Stimulated activated effector memory CD8-positive, alpha-beta T cell treated with anti-CD3 and anti-CD28 coated beads, Interleukin-12 subunit alpha, Interleukin-12 subunit beta, amount 100 ng/mL, for 72 hours (primary cell): Measurements from ENCODE around the gene FXYD7.
"Not testable (repeated sequence)": the region's sequence is repeated elsewhere in the genome, so short reads cannot be mapped to it uniquely, and the experiment has no call there.

Experiments
- ATAC-seq: fragments of 150-1000 bp; cut with Tn5 transposase; 2 replicates; pipeline ENCODE4 v1.10.0; 2021
- DNase-seq, 2 donors: peaks; one replicate each; pipeline ENCODE4 v3.0.0; 2021 to 2022; ENCODE audit warnings: low spot score in 2 of 2
- H3K27ac Mint-ChIP-seq: one replicate; pipeline ENCODE4 v1.8.0; 2022; ENCODE audit warnings: mild to moderate bottlenecking, mixed read lengths
- H3K36me3 Mint-ChIP-seq: one replicate; pipeline ENCODE4 v1.8.0; 2022; ENCODE audit warnings: mild to moderate bottlenecking, mixed read lengths
- H3K4me1 Mint-ChIP-seq: one replicate; pipeline ENCODE4 v1.8.0; 2022; ENCODE audit warnings: mixed read lengths
- H3K4me3 Mint-ChIP-seq: one replicate; pipeline ENCODE4 v1.8.0; 2022; ENCODE audit warnings: mild to moderate bottlenecking, mixed read lengths
- H3K9me3 Mint-ChIP-seq: one replicate; pipeline ENCODE4 v1.8.0; 2022; ENCODE audit warnings: mixed read lengths

Gene FXYD7

GRCh38 chr19:35129724-35130274, 13.3 kb upstream of the FXYD7 start:
- not testable (repeated sequence) for H3K4me3 Mint-ChIP-seq, H3K27ac Mint-ChIP-seq, DNase-seq

GRCh38 chr19:35130761-35131720, 12.0 kb upstream of the FXYD7 start:
- H3K4me3 Mint-ChIP-seq = no peak overlapping the region
- peaks cover 3% of the 10 kb centered on the region for H3K9me3 Mint-ChIP-seq
- no peak overlapping the region for H3K27ac Mint-ChIP-seq
- peaks cover 6% of the 10 kb centered on the region for H3K4me1 Mint-ChIP-seq
- ATAC-seq = no peak
- no peak for DNase-seq
- no peaks in the 10 kb centered on the region for H3K36me3 Mint-ChIP-seq

More at GRCh38 chr19:35129724-35130274, 13.3 kb upstream of the FXYD7 start:
- H3K4me1 Mint-ChIP-seq, H3K36me3 Mint-ChIP-seq, H3K9me3 Mint-ChIP-seq, ATAC-seq: not testable (repeated sequence)

- DNase-seq = no peak
- H3K36me3 Mint-ChIP-seq = no peaks in the 10 kb centered on the region
- no peak for ATAC-seq
- H3K4me3 Mint-ChIP-seq = no peak overlapping the region
- peaks cover 3% of the 10 kb centered on the region for H3K9me3 Mint-ChIP-seq
- peaks cover 10% of the 10 kb centered on the region for H3K4me1 Mint-ChIP-seq
- H3K27ac Mint-ChIP-seq = no peak overlapping the region
These were observed 10.8 kb upstream of the FXYD7 start for GRCh38 chr19:35132254-35132653.

- H3K27ac Mint-ChIP-seq = no peak overlapping the region
- peaks cover 14% of the 10 kb centered on the region for H3K4me1 Mint-ChIP-seq
- ATAC-seq (no peak), DNase-seq (no peak)
- H3K36me3 Mint-ChIP-seq = no peaks in the 10 kb centered on the region
- H3K9me3 Mint-ChIP-seq = peaks cover 3% of the 10 kb centered on the region
- no peak overlapping the region for H3K4me3 Mint-ChIP-seq
These were observed 9.2 kb upstream of the FXYD7 start for GRCh38 chr19:35133826-35134225.

- H3K4me1 Mint-ChIP-seq = peaks cover 14% of the 10 kb centered on the region
- DNase-seq (no peak), ATAC-seq (no peak)
- no peaks in the 10 kb centered on the region for H3K36me3 Mint-ChIP-seq
- peaks cover 3% of the 10 kb centered on the region for H3K9me3 Mint-ChIP-seq
- no peak within 1 kb of the TSS for H3K4me3 Mint-ChIP-seq
- no peak within 1 kb of the TSS for H3K27ac Mint-ChIP-seq
These were observed 8.3 kb upstream of the FXYD7 start, which contains the start of gene LGI4 for GRCh38 chr19:35134601-35135242. TSS of gene LGI4 (minus strand) at chr19:35135059. CDS start at chr19:35134680, 379 bp downstream.

- ATAC-seq (peak; percentile 81), DNase-seq (peak; percentile 68 to 86)
- Mint-ChIP-seq H3K4me3 (no peak overlapping the region), H3K4me1 (peaks cover 16% of the 10 kb centered on the region), H3K36me3 (no peaks in the 10 kb centered on the region), H3K27ac (no peak overlapping the region), H3K9me3 (peaks cover 3% of the 10 kb centered on the region)
These were observed 7.6 kb upstream of the FXYD7 start for GRCh38 chr19:35135389-35135909.

GRCh38 chr19:35136231-35136630, 6.8 kb upstream of the FXYD7 start:
- DNase-seq (no peak), ATAC-seq (no peak)
- H3K36me3 Mint-ChIP-seq = no peaks in the 10 kb centered on the region
- peaks cover 24% of the 10 kb centered on the region for H3K4me1 Mint-ChIP-seq
- H3K9me3 Mint-ChIP-seq = peaks cover 3% of the 10 kb centered on the region
- no peak overlapping the region for H3K4me3 Mint-ChIP-seq
- no peak overlapping the region for H3K27ac Mint-ChIP-seq

- no peak overlapping the region for H3K4me3 Mint-ChIP-seq
- H3K4me1 Mint-ChIP-seq = peaks cover 33% of the 10 kb centered on the region
- ATAC-seq = no peak
These were observed 5.9 kb upstream of the FXYD7 start for GRCh38 chr19:35136977-35137702.

GRCh38 chr19:35138305-35138892, 4.7 kb upstream of the FXYD7 start, which contains the start of gene FXYD1:
TSS of gene FXYD1 (plus strand) at chr19:35138824. CDS start at chr19:35140080, 1,256 bp downstream.
- DNase-seq = no peak
- peak within 1 kb of the TSS; percentile 7 for H3K27ac Mint-ChIP-seq
- no peaks in the 10 kb centered on the region for H3K9me3 Mint-ChIP-seq
- ATAC-seq = no peak
- H3K4me1 Mint-ChIP-seq = peaks cover 43% of the 10 kb centered on the region
- no peaks in the 10 kb centered on the region for H3K36me3 Mint-ChIP-seq
- H3K4me3 Mint-ChIP-seq = no peak within 1 kb of the TSS

More at GRCh38 chr19:35136977-35137702, 5.9 kb upstream of the FXYD7 start:
- no peak for DNase-seq
- peak overlapping the region; percentile 7 for H3K27ac Mint-ChIP-seq
- peaks cover 3% of the 10 kb centered on the region for H3K9me3 Mint-ChIP-seq
- H3K36me3 Mint-ChIP-seq = no peaks in the 10 kb centered on the region

GRCh38 chr19:35140207-35140961, 2.7 kb upstream of the FXYD7 start:
- Mint-ChIP-seq H3K27ac (peak overlapping the region; percentile 20), H3K4me3 (peak overlapping the region; percentile 76), H3K36me3 (no peaks in the 10 kb centered on the region), H3K9me3 (no peaks in the 10 kb centered on the region), H3K4me1 (peaks cover 54% of the 10 kb centered on the region)
- ATAC-seq (no peak), DNase-seq (no peak)

- Mint-ChIP-seq H3K4me1 (peaks cover 54% of the 10 kb centered on the region), H3K36me3 (no peaks in the 10 kb centered on the region), H3K27ac (peak overlapping the region; percentile 20), H3K9me3 (no peaks in the 10 kb centered on the region), H3K4me3 (peak overlapping the region; percentile 76)
- peak; percentile 90 to 95 for DNase-seq
- peak; percentile 85 for ATAC-seq
These were observed 1.9 kb upstream of the FXYD7 start for GRCh38 chr19:35140962-35141836.

GRCh38 chr19:35141837-35142605, 1.0 kb upstream of the FXYD7 start:
- ATAC-seq (peak; percentile 22), DNase-seq (no peak)
- peak overlapping the region; percentile 20 for H3K27ac Mint-ChIP-seq

More at GRCh38 chr19:35141837-35142605, 1.0 kb upstream of the FXYD7 start:
- H3K9me3 Mint-ChIP-seq = no peaks in the 10 kb centered on the region
- H3K36me3 Mint-ChIP-seq = no peaks in the 10 kb centered on the region
- H3K4me3 Mint-ChIP-seq = peak overlapping the region; percentile 76
- peaks cover 52% of the 10 kb centered on the region for H3K4me1 Mint-ChIP-seq
